ENCODE measurements around the gene KNDC1.

DNA sequence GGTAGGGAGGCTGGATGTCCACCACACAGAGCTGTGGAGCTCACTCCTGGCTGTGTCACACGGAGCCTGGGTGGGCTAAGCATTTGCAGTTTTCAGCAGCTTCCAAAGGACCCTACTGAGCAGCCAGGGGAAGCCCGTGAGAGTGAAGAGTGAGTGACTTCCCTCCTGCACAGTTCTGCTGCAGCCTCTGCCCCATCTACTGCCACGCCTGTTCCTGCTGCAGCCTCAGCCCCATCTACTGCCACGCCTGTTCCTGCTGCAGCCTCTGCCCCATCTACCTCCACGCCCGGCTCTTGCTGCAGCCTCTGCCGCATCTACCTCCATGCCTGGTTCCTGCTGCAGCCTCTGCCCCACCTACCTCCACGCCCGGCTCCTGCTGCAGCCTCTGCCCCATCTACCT, 104.4 kb downstream of the KNDC1 start:
- TF ChIP-seq CTCF (IDR thresholded peaks at IDR 0.05) = no peak
- TF ChIP-seq POLR2A (IDR thresholded peaks at IDR 0.05) = no peak
- no peak for TF ChIP-seq EP300 (IDR thresholded peaks at IDR 0.05)
